ENCODE data around the gene DNAH9. TPM values are rescaled to one million over a fixed set of nuclear protein-coding genes. Genes with fewer than 3 reads are reported as not detected.

The DNAH9 gene
- total and polyA plus RNA-seq, 2 donors (not counting 1 experiment from before 2014, with no cell fraction given), result not detected

- Histone ChIP-seq H3K9ac (ENCODE audit: low read length) (no peak overlapping the region), H3K36me3 (replicated peaks in 1 of 2; ENCODE audit: control extremely low read depth in 1 of 2, control insufficient read depth in 1 of 2, extremely low read depth in 1 of 2, insufficient read depth in 2 of 2, low read length in 1 of 2) (no peaks in the 10 kb centered on the region), H3K79me2 (ENCODE audit: control insufficient read depth, insufficient read depth, low read length) (no peaks in the 10 kb centered on the region), H3K4me1 (ENCODE audit: control insufficient read depth in 2 of 2, insufficient read depth in 2 of 2, low read length in 2 of 2) (no peaks in the 10 kb centered on the region), H4K20me1 (ENCODE audit: control insufficient read depth, insufficient read depth, low read length, poor library complexity, severe bottlenecking) (no peaks in the 10 kb centered on the region), H3K4me3 (ENCODE audit: control extremely low read depth in 1 of 5, extremely low read depth in 1 of 5, insufficient read depth in 1 of 5, low read depth in 2 of 5, low read length in 4 of 5) (no peak overlapping the region), H3K9me3 (ENCODE audit: control extremely low read depth in 1 of 3, control insufficient read depth in 2 of 3, insufficient read depth in 1 of 3, low read length in 2 of 3) (peaks cover 0 to 9% (median 2%) of the 10 kb centered on the region in 3 donors), H2AFZ (ENCODE audit: insufficient read depth, low read depth, low read length, poor library complexity, severe bottlenecking) (no peak overlapping the region), H3K27me3 (replicated peaks in 1 of 4; ENCODE audit: control extremely low read depth in 1 of 4, control insufficient read depth in 3 of 4, insufficient read depth in 4 of 4, low read length in 3 of 4) (no peaks in the 10 kb centered on the region), H3K4me2 (replicated peaks; ENCODE audit: low read depth, low read length, poor library complexity, severe bottlenecking) (no peak overlapping the region), H3K27ac (ENCODE audit: low read length in 2 of 2) (no peak overlapping the region)
- ATAC-seq (ENCODE audit: low read depth) (no peak), DNase-seq (no peak)
- TF ChIP-seq CTCF (IDR thresholded peaks at IDR 0.05) (no peak), EZH2 (IDR thresholded peaks at IDR 0.05; ENCODE audit: borderline replicate concordance, insufficient read depth, low read depth, low read length, poor library complexity, severe bottlenecking) (no peak)
- WGBS (ENCODE audit: insufficient coverage), result 82% methylated on average over 8 of the region's 9 CpGs
- no peak overlapping the region for H3K4me3 Mint-ChIP-seq
- H3K27ac Mint-ChIP-seq, result no peak overlapping the region
- no peaks in the 10 kb centered on the region for H3K27me3 Mint-ChIP-seq
- ChIA-PET POLR2A (no interaction called here), CTCF (no interaction called here)
- intact Hi-C loops (cut with micrococcal nuclease), result no loop called here
- no peaks in the 10 kb centered on the region for H3K4me1 Mint-ChIP-seq
- peaks cover 11% of the 10 kb centered on the region for H3K9me3 Mint-ChIP-seq (ENCODE audit: insufficient read depth)
Observed at GRCh38 chr17:11786711-11787438, 188.6 kb downstream of the DNAH9 start.

- WGBS (ENCODE audit: insufficient coverage), result no CpG with 5 or more reads among the region's 1 CpG
- H3K4me2 ChIP-seq (replicated peaks; ENCODE audit: low read depth, low read length, poor library complexity, severe bottlenecking), result no peak overlapping the region
- no peak for ATAC-seq (ENCODE audit: low read depth)
- H3K27ac ChIP-seq (ENCODE audit: low read length in 2 of 2), result no peak overlapping the region
- no peak overlapping the region for H3K4me3 ChIP-seq (ENCODE audit: control extremely low read depth in 1 of 5, extremely low read depth in 1 of 5, insufficient read depth in 1 of 5, low read depth in 2 of 5, low read length in 4 of 5)
- H3K9me3 Mint-ChIP-seq (ENCODE audit: insufficient read depth), result no peaks in the 10 kb centered on the region
- no peak for DNase-seq
- no peak overlapping the region for H3K4me3 Mint-ChIP-seq
- POLR2A ChIA-PET, result no interaction called here
- CTCF ChIA-PET, result no interaction called here
- H3K27me3 ChIP-seq (replicated peaks in 1 of 4; ENCODE audit: control extremely low read depth in 1 of 4, control insufficient read depth in 3 of 4, insufficient read depth in 4 of 4, low read length in 3 of 4), result no peaks in the 10 kb centered on the region
- H2AFZ ChIP-seq (ENCODE audit: insufficient read depth, low read depth, low read length, poor library complexity, severe bottlenecking), result no peak overlapping the region
- no peaks in the 10 kb centered on the region for H3K4me1 ChIP-seq (ENCODE audit: control insufficient read depth in 2 of 2, insufficient read depth in 2 of 2, low read length in 2 of 2)
- no peak overlapping the region for H3K9ac ChIP-seq (ENCODE audit: low read length)
- H3K79me2 ChIP-seq (ENCODE audit: control insufficient read depth, insufficient read depth, low read length), result no peaks in the 10 kb centered on the region
- H3K9me3 ChIP-seq (ENCODE audit: control extremely low read depth in 1 of 3, control insufficient read depth in 2 of 3, insufficient read depth in 1 of 3, low read length in 2 of 3), result peaks cover 0 to 8% (median 0%) of the 10 kb centered on the region in 3 donors
- H3K4me1 Mint-ChIP-seq, result no peaks in the 10 kb centered on the region
- TF ChIP-seq CTCF (IDR thresholded peaks at IDR 0.05) (no peak), EZH2 (IDR thresholded peaks at IDR 0.05; ENCODE audit: borderline replicate concordance, insufficient read depth, low read depth, low read length, poor library complexity, severe bottlenecking) (no peak)
- no peaks in the 10 kb centered on the region for H3K36me3 ChIP-seq (replicated peaks in 1 of 2; ENCODE audit: control extremely low read depth in 1 of 2, control insufficient read depth in 1 of 2, extremely low read depth in 1 of 2, insufficient read depth in 2 of 2, low read length in 1 of 2)
- intact Hi-C loops (cut with micrococcal nuclease), result no loop called here
- no peaks in the 10 kb centered on the region for H3K27me3 Mint-ChIP-seq
- no peaks in the 10 kb centered on the region for H4K20me1 ChIP-seq (ENCODE audit: control insufficient read depth, insufficient read depth, low read length, poor library complexity, severe bottlenecking)
- no peak overlapping the region for H3K27ac Mint-ChIP-seq
Observed at GRCh38 chr17:11795906-11796305, 197.6 kb downstream of the DNAH9 start.
